Measurements from ENCODE around the gene LMO7. TPM values are rescaled to one million over a fixed set of nuclear protein-coding genes. Genes with fewer than 3 reads are reported as not detected.

The LMO7 gene
- total RNA-seq, 1 donor from 2014 or later, result 6.8 TPM

DNA sequence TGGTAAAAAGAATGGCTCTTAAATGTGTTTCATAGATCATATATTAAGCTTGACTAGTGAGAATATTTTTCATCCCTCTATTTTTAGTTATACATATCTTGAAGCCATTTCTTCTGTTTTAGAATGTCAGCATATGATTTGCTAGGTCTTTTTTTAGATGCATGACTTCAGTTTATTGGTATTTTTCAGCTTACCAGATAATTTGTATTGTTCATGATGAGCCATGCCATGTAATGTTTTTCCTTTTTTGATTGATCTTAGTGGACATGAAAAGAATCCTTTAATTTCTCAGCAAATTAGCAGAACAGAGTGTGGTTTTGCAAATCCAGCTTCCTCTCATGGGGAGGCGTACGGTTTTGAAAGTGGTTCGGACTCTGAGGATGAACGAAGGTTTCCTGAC is 168.5 kb downstream of the LMO7 start:
- no peaks in the 10 kb centered on the region for H3K36me3 ChIP-seq
- Mint-ChIP-seq H3K9me3 (no peaks in the 10 kb centered on the region), H3K36me3 (no peaks in the 10 kb centered on the region), H3K27me3 (ENCODE audit: insufficient read depth, low read depth) (no peaks in the 10 kb centered on the region), H3K4me3 (no peak overlapping the region), H3K4me1 (peaks cover 11% of the 10 kb centered on the region), H3K27ac (no peak overlapping the region)
- no peaks in the 10 kb centered on the region for H3K79me2 ChIP-seq (ENCODE audit: low read depth)
- TF ChIP-seq EZH2phosphoT487 (IDR thresholded peaks at IDR 0.05) (no peak), EZH2 (IDR thresholded peaks at IDR 0.05) (no peak)
- TF ChIP-seq, protein P1, sequence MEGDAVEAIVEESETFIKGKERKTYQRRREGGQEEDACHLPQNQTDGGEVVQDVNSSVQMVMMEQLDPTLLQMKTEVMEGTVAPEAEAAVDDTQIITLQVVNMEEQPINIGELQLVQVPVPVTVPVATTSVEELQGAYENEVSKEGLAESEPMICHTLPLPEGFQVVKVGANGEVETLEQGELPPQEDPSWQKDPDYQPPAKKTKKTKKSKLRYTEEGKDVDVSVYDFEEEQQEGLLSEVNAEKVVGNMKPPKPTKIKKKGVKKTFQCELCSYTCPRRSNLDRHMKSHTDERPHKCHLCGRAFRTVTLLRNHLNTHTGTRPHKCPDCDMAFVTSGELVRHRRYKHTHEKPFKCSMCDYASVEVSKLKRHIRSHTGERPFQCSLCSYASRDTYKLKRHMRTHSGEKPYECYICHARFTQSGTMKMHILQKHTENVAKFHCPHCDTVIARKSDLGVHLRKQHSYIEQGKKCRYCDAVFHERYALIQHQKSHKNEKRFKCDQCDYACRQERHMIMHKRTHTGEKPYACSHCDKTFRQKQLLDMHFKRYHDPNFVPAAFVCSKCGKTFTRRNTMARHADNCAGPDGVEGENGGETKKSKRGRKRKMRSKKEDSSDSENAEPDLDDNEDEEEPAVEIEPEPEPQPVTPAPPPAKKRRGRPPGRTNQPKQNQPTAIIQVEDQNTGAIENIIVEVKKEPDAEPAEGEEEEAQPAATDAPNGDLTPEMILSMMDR (IDR thresholded peaks at IDR 0.05), result no peak
- no peaks in the 10 kb centered on the region for H4K20me1 ChIP-seq (ENCODE audit: low read depth)
- H3K27me3 ChIP-seq, result no peaks in the 10 kb centered on the region
- H3K27ac ChIP-seq, result no peak overlapping the region
- DNase-seq (ENCODE audit: low spot score), result no peak
- no peaks in the 10 kb centered on the region for H3K9me3 ChIP-seq (ENCODE audit: low read depth)
- no peak overlapping the region for H3K4me3 ChIP-seq
- H3F3A ChIP-seq (ENCODE audit: low read depth), result no peaks in the 10 kb centered on the region
- no peak overlapping the region for H2AFZ ChIP-seq (replicated peaks)
- H3K4me1 ChIP-seq, result peaks cover 8% of the 10 kb centered on the region
- H3K9ac ChIP-seq, result no peak overlapping the region
- H3K4me2 ChIP-seq, result no peak overlapping the region

DNA sequence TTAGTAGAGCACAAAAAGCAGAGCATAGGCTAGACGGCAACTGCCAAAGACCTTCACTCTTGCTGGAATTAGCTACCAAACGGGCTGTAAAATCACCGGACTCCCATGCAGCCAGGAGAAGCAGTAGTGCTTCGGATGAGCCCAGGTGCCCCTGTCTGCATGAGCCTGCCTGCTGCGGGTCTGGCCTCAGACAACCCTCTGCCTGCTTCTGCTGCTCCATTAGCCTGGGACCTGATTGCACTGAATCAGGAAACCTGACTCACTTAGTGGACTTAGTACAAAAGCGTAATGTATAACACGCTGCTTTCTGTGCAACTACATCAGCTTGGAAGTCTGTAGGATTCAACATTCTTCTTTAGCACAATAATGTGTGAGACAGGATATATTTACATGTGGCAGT is 170.0 kb downstream of the LMO7 start:
- Mint-ChIP-seq H3K9me3 (no peaks in the 10 kb centered on the region), H3K4me1 (peaks cover 11% of the 10 kb centered on the region), H3K4me3 (no peak overlapping the region), H3K27me3 (ENCODE audit: insufficient read depth, low read depth) (no peaks in the 10 kb centered on the region), H3K27ac (no peak overlapping the region), H3K36me3 (no peaks in the 10 kb centered on the region)
- H3F3A ChIP-seq (ENCODE audit: low read depth), result no peaks in the 10 kb centered on the region
- H3K9me3 ChIP-seq (ENCODE audit: low read depth), result no peaks in the 10 kb centered on the region
- H3K36me3 ChIP-seq, result no peaks in the 10 kb centered on the region
- H3K9ac ChIP-seq, result no peak overlapping the region
- H3K27me3 ChIP-seq, result no peaks in the 10 kb centered on the region
- H4K20me1 ChIP-seq (ENCODE audit: low read depth), result no peaks in the 10 kb centered on the region
- peaks cover 8% of the 10 kb centered on the region for H3K4me1 ChIP-seq
- H2AFZ ChIP-seq (replicated peaks), result no peak overlapping the region
- H3K79me2 ChIP-seq (ENCODE audit: low read depth), result no peaks in the 10 kb centered on the region
- H3K4me2 ChIP-seq, result no peak overlapping the region
- DNase-seq (ENCODE audit: low spot score), result no peak
- H3K27ac ChIP-seq, result no peak overlapping the region
- TF ChIP-seq, protein P1 (IDR thresholded peaks at IDR 0.05), result no peak
- TF ChIP-seq EZH2phosphoT487 (IDR thresholded peaks at IDR 0.05), result no peak
- no peak for TF ChIP-seq EZH2 (IDR thresholded peaks at IDR 0.05)
- no peak overlapping the region for H3K4me3 ChIP-seq

DNA sequence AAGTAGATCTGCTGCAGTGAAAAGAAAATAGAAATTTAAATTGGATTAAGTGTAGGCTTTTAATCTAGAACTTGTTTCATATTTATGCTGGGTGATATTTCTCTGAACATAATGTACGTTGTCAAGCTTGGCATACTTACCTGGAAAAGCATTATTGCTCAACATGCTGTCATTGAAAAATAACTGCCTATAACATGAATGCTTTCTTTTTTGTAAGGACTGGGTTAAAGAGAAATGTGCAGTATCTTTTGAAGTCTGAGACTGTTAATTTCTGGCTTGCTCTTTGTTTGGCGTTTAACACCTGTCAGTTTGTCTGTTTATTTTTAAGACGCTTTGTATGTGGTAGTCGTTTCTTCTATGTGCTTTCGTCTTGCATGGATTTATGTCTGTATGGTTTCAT is 175.2 kb downstream of the LMO7 start:
- H3K27ac ChIP-seq, result no peak overlapping the region
- H3K36me3 ChIP-seq, result no peaks in the 10 kb centered on the region
- no peaks in the 10 kb centered on the region for H3K4me1 ChIP-seq
- H3K4me3 ChIP-seq, result no peak overlapping the region
- H3K4me2 ChIP-seq, result no peak overlapping the region
- DNase-seq (ENCODE audit: low spot score), result no peak
- H3F3A ChIP-seq (ENCODE audit: low read depth), result no peaks in the 10 kb centered on the region
- Mint-ChIP-seq H3K4me3 (no peak overlapping the region), H3K9me3 (no peaks in the 10 kb centered on the region), H3K27ac (no peak overlapping the region), H3K36me3 (no peaks in the 10 kb centered on the region), H3K27me3 (ENCODE audit: insufficient read depth, low read depth) (no peaks in the 10 kb centered on the region), H3K4me1 (no peaks in the 10 kb centered on the region)
- no peak overlapping the region for H3K9ac ChIP-seq
- H3K27me3 ChIP-seq, result no peaks in the 10 kb centered on the region
- no peaks in the 10 kb centered on the region for H3K79me2 ChIP-seq (ENCODE audit: low read depth)
- no peak overlapping the region for H2AFZ ChIP-seq (replicated peaks)
- TF ChIP-seq, protein P1 (IDR thresholded peaks at IDR 0.05), result no peak
- TF ChIP-seq EZH2 (IDR thresholded peaks at IDR 0.05) (no peak), EZH2phosphoT487 (IDR thresholded peaks at IDR 0.05) (no peak)
- no peaks in the 10 kb centered on the region for H3K9me3 ChIP-seq (ENCODE audit: low read depth)
- H4K20me1 ChIP-seq (ENCODE audit: low read depth), result no peaks in the 10 kb centered on the region
